Stimulated activated naive CD8-positive, alpha-beta T cell treated with anti-CD3 and anti-CD28 coated beads, Interleukin-15, Interleukin-2, amounts not matched to agents 100 ng/mL and 50 ng/mL, for 24 hours (primary cell): Measurements from ENCODE around the gene G2E3.

Experiments
- H3K27ac Mint-ChIP-seq: one replicate; pipeline ENCODE4 v1.8.0; 2021; ENCODE audit warnings: mild to moderate bottlenecking, mixed read lengths
- H3K27me3 Mint-ChIP-seq: one replicate; pipeline ENCODE4 v1.8.0; 2021; ENCODE audit warnings: mixed read lengths
- H3K36me3 Mint-ChIP-seq: one replicate; pipeline ENCODE4 v1.8.0; 2021; ENCODE audit warnings: low read depth, mixed read lengths
- H3K4me1 Mint-ChIP-seq: one replicate; pipeline ENCODE4 v1.8.0; 2021; ENCODE audit warnings: low read depth, mixed read lengths
- H3K4me3 Mint-ChIP-seq: one replicate; pipeline ENCODE4 v1.8.0; 2021; ENCODE audit warnings: mild to moderate bottlenecking, mixed read lengths
- H3K9me3 Mint-ChIP-seq: one replicate; pipeline ENCODE4 v1.8.0; 2021; ENCODE audit warnings: mixed read lengths

Gene G2E3, protein sequence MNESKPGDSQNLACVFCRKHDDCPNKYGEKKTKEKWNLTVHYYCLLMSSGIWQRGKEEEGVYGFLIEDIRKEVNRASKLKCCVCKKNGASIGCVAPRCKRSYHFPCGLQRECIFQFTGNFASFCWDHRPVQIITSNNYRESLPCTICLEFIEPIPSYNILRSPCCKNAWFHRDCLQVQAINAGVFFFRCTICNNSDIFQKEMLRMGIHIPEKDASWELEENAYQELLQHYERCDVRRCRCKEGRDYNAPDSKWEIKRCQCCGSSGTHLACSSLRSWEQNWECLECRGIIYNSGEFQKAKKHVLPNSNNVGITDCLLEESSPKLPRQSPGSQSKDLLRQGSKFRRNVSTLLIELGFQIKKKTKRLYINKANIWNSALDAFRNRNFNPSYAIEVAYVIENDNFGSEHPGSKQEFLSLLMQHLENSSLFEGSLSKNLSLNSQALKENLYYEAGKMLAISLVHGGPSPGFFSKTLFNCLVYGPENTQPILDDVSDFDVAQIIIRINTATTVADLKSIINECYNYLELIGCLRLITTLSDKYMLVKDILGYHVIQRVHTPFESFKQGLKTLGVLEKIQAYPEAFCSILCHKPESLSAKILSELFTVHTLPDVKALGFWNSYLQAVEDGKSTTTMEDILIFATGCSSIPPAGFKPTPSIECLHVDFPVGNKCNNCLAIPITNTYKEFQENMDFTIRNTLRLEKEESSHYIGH

DNA sequence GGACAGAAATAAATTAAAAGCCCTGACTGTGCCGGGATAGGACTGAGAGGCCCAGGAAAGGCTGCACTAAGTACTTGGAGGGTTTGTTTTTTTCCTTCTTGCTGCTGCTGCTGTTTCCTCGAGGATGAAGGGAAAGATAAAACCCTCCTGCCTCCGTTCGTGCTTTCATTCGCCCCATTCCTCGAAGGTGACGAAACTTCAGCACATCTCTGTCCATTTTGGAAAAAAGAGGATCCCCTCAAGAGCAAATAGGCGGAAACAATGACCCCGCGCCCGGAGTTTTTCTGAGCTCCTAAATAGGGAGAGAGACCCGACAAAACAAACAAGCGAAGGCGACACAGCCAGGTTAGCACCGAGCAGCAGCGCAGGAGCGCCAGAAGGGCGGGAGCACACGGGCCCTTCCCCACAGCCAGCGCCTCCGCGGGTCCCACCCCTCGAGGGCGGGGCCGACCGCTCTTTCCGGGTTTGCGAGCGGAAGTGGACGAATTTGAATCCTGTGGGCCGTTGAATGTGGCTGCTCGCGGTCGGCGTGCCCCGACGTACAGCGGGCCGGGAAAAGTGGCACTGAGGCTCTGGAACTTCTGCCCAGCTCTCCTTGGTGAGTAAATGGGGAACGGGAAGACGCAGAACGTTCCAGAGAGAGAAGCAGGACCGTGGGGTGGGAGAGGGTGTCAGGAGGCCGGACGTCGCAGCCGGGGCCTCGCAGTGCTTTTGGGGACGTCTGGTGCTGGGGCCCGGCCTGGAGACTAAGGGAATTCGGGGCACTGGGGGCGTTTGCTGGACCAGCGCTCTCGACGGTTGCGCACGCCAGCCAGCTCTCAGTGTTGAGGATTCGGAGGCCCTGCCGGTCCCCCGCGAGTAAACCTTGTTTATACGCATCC, at the start of gene G2E3:
Gene G2E3 (plus strand): TSS at position 484 of the 881 bp plus-strand sequence. CDS start 21,922 bp downstream, outside the sequence.
- peaks cover 24% of the 10 kb centered on the region for H3K36me3 Mint-ChIP-seq
- H3K9me3 Mint-ChIP-seq: no peaks in the 10 kb centered on the region
- peaks cover 33% of the 10 kb centered on the region for H3K4me1 Mint-ChIP-seq
- peak within 1 kb of the TSS; percentile 99 for H3K27ac Mint-ChIP-seq
- peak within 1 kb of the TSS; percentile 98 for H3K4me3 Mint-ChIP-seq
- H3K27me3 Mint-ChIP-seq: no peaks in the 10 kb centered on the region

DNA sequence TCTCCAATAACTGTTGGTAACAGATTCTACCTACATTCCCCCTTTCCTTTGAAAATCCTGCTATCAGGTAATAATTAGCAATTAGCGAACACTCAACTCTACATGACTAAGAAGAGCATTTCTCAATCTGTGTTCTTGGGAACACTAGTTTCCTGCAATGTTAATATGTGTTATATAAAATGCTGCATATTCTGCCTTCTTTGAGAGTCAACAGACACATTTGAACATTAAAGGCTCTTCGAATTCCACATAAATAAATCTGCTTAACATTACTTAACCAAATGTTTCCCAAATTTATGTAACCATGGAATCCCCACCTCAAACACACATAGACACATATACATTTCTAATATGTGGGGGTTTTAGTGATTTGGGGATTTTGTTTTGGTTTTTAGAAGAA, 41.2 kb upstream of the G2E3 start:
- H3K9me3 Mint-ChIP-seq: no peaks in the 10 kb centered on the region
- no peak overlapping the region for H3K27ac Mint-ChIP-seq
- H3K4me3 Mint-ChIP-seq: no peak overlapping the region
- H3K36me3 Mint-ChIP-seq: no peaks in the 10 kb centered on the region
- H3K27me3 Mint-ChIP-seq: peaks cover 5% of the 10 kb centered on the region
- peaks cover 5% of the 10 kb centered on the region for H3K4me1 Mint-ChIP-seq

DNA sequence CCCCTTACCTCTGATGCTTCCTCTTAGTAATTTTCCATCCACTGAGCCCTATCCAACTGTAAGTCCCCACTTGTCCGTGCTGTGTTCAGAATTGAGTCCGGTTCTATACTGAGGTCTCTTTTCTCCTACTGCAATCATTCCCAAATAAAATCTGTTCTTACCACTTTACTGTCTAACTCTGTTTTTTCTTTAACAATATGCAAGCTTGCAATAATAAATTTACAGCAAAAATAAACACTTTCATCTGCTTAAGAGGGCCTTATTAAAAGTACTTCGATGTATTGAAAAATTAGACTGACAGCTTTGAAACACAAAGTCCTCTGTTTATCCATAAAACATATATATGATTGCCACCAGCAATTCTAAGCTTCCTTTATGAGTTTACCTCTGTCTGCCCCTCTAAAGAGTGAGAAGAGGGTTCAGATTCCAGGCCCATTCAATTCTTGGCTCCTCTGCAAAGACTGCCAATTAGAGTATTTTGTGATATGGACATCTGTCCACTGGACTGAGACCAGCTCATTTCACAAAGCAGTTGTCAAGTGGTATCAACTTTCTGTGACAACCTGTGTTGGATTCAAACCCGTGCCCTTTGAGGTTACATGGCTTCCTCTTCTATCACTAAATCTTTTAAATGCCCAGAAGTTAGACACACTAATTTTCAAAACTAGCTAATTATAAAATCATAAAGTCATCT, 39.9 kb upstream of the G2E3 start:
- Mint-ChIP-seq H3K9me3 (no peaks in the 10 kb centered on the region), H3K4me1 (peaks cover 5% of the 10 kb centered on the region), H3K36me3 (no peaks in the 10 kb centered on the region), H3K4me3 (no peak overlapping the region), H3K27me3 (peaks cover 3% of the 10 kb centered on the region), H3K27ac (no peak overlapping the region)

DNA sequence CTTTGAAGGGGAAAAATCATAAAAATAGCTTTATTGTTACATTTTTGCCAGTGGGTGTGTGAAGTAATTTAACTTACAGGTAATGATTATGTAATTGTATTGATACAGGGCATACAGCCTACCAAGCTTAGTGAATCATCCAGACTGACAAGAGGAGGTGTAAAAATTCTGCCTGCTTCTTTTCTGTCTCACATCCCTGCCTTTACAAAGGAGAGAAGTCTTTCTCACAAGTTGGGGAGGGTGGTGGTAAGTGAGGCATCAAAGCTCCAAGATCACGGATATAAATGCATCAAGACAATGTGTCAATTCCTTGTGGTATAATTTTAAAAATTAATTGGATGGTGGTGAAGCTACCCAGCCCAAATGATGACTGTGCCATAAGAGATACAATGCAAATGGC, 39.0 kb upstream of the G2E3 start:
- peaks cover 5% of the 10 kb centered on the region for H3K4me1 Mint-ChIP-seq
- no peaks in the 10 kb centered on the region for H3K36me3 Mint-ChIP-seq
- H3K4me3 Mint-ChIP-seq: no peak overlapping the region
- H3K27me3 Mint-ChIP-seq: no peaks in the 10 kb centered on the region
- H3K27ac Mint-ChIP-seq: no peak overlapping the region
- H3K9me3 Mint-ChIP-seq: no peaks in the 10 kb centered on the region

DNA sequence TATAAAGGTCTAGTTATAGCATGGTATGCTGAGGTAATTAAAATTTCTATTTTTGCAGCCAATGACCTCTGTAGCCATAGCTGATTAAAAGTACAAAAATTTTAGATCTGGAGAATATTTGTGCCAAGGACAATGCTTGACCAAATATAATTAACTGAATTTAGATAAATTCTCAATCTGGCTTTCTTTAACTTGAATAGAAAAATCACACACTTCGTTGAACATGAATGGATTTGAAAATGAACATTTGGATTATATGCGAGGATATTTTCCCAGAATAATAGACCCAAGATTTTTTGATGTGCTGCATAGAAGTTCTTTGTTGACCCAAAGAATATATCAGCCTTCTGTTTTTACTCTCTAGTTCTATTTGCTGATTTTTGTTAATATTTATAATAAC, 38.4 kb upstream of the G2E3 start:
- H3K4me3 Mint-ChIP-seq: no peak overlapping the region
- peaks cover 5% of the 10 kb centered on the region for H3K4me1 Mint-ChIP-seq
- no peaks in the 10 kb centered on the region for H3K9me3 Mint-ChIP-seq

DNA sequence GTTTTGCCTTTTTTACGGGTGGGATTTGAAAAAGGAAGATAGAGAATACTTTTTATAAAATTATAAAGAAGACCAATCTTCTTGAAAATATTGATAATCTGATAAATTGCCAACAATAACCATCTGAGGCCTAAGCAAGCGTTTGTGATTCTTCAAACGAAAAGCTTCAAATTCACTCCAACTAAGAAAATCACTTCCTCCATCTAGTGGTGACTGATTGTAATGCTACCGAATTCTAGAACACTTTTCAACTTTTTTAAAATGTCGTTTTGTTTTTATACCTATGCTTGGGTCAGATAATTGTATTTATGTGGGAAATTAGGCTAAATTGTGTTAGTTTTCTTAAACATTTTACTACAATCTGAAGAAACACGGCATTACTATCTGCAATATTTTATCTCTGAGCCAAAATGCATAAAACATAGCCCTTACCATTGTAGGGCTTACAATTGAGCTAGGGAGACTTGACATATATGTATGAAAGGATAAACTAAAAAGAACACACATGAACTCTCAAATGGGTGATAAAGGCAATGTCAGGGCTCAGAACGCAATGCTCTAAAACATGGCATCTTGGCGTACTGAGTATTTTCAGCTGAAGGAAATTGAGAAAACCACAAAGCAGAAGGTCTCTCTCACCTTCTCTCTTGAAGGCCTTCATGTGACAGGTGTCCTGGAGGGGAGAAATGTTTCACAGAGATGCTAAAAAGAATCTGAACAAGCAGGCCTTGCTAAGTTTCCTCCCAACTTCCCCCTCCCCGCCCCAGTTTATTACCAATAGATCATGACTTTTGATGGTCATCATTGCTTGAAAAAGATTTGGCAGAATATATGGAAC, 36.8 kb upstream of the G2E3 start:
- H3K4me1 Mint-ChIP-seq: peaks cover 5% of the 10 kb centered on the region
- H3K9me3 Mint-ChIP-seq: no peaks in the 10 kb centered on the region
- H3K27me3 Mint-ChIP-seq: no peaks in the 10 kb centered on the region
- H3K36me3 Mint-ChIP-seq: no peaks in the 10 kb centered on the region
- H3K4me3 Mint-ChIP-seq: no peak overlapping the region
- H3K27ac Mint-ChIP-seq: no peak overlapping the region

More for the DNA sequence above, 38.4 kb upstream of the G2E3 start:
- Mint-ChIP-seq H3K27ac (no peak overlapping the region), H3K36me3 (no peaks in the 10 kb centered on the region), H3K27me3 (no peaks in the 10 kb centered on the region)

DNA sequence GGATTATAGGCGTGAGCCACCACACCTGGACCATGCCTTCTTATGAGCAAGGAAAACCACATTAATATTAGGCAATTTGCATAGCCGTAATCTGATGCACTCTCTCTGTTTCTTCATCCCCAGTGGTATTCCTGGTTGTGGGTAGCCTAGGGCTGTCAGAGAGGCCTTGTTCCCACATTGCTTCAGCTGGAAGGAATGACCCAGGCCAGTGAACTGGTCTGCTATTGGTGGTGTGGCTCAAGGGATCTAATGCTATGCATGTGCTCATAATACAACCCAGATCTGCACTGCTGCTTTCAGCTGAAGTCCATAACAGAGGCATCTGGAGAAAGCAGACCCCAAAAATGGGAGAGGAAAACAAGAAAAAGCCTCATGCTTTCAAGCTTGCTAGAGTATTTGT, 33.1 kb upstream of the G2E3 start:
- H3K27ac Mint-ChIP-seq: no peak overlapping the region
- H3K4me1 Mint-ChIP-seq: peaks cover 5% of the 10 kb centered on the region
- no peaks in the 10 kb centered on the region for H3K36me3 Mint-ChIP-seq
- no peak overlapping the region for H3K4me3 Mint-ChIP-seq
- no peaks in the 10 kb centered on the region for H3K9me3 Mint-ChIP-seq
- no peaks in the 10 kb centered on the region for H3K27me3 Mint-ChIP-seq

DNA sequence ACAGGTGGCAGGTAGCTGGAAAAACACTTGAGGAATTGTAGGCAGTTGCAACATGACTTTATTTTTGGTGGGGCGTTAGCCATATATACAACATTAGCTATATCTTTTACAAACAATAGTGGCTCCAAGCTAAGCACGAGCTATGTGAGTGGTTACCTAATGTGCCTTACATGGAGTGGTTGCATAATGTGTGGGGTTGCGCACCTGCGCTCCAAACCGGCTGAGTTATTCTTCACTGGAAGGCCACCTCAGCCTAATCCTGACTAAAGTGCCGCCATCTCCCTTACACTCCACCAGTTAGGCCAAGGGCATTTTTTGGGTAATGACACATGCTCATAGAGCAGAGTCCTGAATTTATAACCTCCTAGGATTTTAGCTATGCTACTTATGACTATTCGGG, 31.8 kb upstream of the G2E3 start:
- Mint-ChIP-seq H3K9me3 (no peaks in the 10 kb centered on the region), H3K27me3 (no peaks in the 10 kb centered on the region), H3K36me3 (no peaks in the 10 kb centered on the region), H3K4me1 (peaks cover under 1% of the 10 kb centered on the region), H3K4me3 (no peak overlapping the region), H3K27ac (no peak overlapping the region)

DNA sequence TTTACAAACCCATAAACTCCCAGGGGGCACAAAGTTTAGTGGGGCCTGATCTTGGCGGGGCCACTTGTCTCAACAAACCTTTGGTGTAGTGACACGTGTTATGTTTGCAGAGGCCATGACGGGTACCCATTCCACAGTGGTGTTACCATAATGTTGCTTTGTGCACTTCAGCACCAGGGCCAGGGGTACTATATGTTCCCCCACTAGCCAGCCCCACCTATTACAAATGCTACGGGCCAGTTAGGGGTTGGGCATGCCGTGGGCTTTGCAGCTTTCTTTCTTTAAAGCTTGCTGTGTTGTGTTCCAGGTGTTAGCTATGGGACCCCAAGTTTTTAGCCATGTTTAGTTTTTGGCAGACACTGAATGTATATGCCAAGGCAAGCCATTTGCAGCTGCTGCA, 30.8 kb upstream of the G2E3 start:
- no peak overlapping the region for H3K4me3 Mint-ChIP-seq
- no peaks in the 10 kb centered on the region for H3K9me3 Mint-ChIP-seq
- no peaks in the 10 kb centered on the region for H3K27me3 Mint-ChIP-seq
- no peaks in the 10 kb centered on the region for H3K4me1 Mint-ChIP-seq
- no peaks in the 10 kb centered on the region for H3K36me3 Mint-ChIP-seq
- H3K27ac Mint-ChIP-seq: no peak overlapping the region

DNA sequence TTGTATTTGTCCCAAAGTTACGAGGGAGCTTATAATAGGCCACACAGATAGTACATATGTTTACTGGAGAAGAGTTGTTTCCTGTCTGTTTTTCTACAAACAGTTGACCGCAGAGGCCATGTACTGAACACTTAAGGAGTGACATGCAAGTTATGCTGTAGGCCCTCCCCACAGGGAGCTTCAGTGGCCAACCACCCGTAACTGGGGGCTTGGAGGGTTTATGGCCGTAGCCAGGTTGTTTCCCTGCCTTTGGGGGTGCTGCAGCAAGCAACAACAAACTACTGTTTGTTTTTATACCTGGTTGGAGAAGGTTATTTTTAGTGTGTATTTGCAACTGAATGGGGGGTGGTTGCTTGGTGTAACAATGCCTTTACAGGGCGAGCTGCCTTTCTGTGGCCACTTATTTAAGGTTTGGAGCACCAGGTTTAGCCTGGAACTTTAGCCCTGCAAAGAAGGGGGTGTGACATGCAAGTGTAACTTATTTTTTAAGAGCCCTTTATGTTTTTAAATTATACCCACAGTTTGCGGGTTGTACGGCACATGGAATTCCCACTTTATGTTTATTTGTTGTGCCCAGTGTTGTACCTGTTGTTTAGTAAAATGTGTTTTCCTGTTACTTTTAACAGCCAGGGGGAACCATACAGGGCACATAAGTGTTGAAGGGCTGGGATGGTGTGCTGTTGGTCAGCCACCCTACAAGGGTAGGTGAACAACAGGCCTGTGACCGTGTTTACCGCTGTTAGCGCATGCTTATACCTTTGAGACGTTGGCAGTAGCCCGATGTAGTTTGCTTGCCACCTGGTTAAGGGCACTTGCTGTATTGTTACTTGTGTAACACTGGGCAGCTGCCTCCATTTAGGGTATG, 29.9 kb upstream of the G2E3 start:
- Mint-ChIP-seq H3K27me3 (no peaks in the 10 kb centered on the region), H3K4me3 (no peak overlapping the region), H3K9me3 (no peaks in the 10 kb centered on the region), H3K4me1 (no peaks in the 10 kb centered on the region), H3K27ac (no peak overlapping the region), H3K36me3 (no peaks in the 10 kb centered on the region)

DNA sequence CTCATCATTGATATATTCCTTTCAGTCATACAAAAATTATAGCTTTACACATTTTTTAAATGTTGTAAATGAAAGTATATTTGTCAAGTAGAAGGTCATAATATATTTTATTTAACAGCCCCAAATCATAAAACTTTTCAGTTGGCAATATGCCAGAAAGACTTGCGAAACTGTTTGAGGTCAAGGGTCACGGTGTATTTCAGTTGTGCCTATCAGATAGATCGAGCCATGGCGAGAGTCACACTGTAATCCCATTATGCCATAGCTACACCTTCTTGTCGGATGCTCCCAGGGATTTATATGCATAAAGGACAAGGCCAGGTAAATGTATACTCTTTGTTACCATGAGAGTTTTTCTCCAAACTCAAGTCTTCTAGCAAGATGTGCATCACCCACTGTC, 26.7 kb upstream of the G2E3 start:
- no peaks in the 10 kb centered on the region for H3K4me1 Mint-ChIP-seq

DNA sequence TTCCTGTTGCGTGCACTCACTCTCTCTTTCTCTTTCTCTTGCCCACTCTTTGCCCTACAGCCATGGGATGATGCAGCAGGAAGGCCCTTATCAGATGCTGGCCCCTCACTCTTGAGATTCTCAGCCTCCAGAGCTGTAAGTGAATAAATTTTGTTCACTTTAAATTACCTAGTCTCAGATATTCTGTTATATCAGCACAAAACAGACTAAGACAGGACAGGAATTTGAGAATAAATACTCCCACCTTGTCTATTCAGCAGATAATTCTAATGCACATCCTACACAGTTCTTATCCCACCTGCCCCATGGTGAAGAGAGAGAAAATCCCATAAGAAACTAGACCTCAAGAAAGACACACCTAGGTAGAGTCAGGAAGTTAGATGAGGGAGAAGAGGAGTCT, 25.8 kb upstream of the G2E3 start:
- Mint-ChIP-seq H3K4me3 (no peak overlapping the region), H3K27ac (no peak overlapping the region), H3K9me3 (no peaks in the 10 kb centered on the region), H3K36me3 (no peaks in the 10 kb centered on the region), H3K4me1 (no peaks in the 10 kb centered on the region), H3K27me3 (peaks cover 13% of the 10 kb centered on the region)

More for the DNA sequence above, 26.7 kb upstream of the G2E3 start:
- Mint-ChIP-seq H3K27me3 (peaks cover 8% of the 10 kb centered on the region), H3K36me3 (no peaks in the 10 kb centered on the region), H3K9me3 (no peaks in the 10 kb centered on the region), H3K27ac (no peak overlapping the region), H3K4me3 (no peak overlapping the region)

DNA sequence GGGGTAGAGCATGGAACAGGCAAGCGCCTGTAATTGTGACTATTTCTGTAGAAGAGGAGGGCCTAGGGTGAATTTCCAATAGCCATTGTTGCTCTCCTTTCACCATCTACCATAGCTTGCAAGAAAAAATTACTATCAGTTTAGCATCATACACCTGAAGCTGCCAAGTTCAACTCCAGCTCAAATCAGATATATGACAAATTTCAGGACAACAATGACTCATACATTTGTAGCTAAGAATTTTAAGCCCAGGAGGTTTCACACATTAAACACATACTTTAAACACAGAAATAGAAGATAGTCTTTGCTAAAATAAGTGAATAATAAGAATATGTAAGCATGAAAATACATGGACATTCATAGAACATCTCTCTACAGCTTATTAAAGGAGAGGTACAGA, 17.6 kb upstream of the G2E3 start:
- Mint-ChIP-seq H3K9me3 (no peaks in the 10 kb centered on the region), H3K36me3 (no peaks in the 10 kb centered on the region), H3K27ac (no peak overlapping the region), H3K27me3 (peaks cover 31% of the 10 kb centered on the region), H3K4me1 (no peaks in the 10 kb centered on the region), H3K4me3 (no peak overlapping the region)
